GM12892 (cell line): Measurements from ENCODE around the gene GRIN3A. TPM values are rescaled to one million over a fixed set of nuclear protein-coding genes. Genes with fewer than 3 reads are reported as not detected.

Experiments
- DNase-seq: peaks from one replicate; pipeline ENCODE4 v3.0.0; 2011; ENCODE audit not compliant: insufficient read length
- FAIRE-seq: peaks from 2 replicates; lab custom pipeline; 2011; peaks lifted over from hg19 to GRCh38; lab: Jason Lieb, UNC
- POLR2A ChIP-seq: IDR thresholded peaks from 2 replicates; pipeline ENCODE4 v1.6.1; 2011; ENCODE audit warnings: low read depth, low read length, control low read depth
- POLR2AphosphoS5 ChIP-seq: IDR thresholded peaks from 2 replicates; pipeline ENCODE4 v1.6.1; 2011; ENCODE audit warnings: low read depth, low read length, control low read depth
- TAF1 ChIP-seq: IDR thresholded peaks from 2 replicates; pipeline ENCODE4 v1.6.1; 2011; ENCODE audit warnings: low read depth, mild to moderate bottlenecking, control low read depth, low read length, borderline replicate concordance
- polyA plus RNA-seq: library from polyadenylated mRNA; unstranded; fragments of >200 nt; gene quantifications from one replicate; pipeline ENCODE4 v1.2.1, GENCODE V29; 2012; ENCODE audit warnings: missing spikeins, inconsistent platforms; ENCODE audit not compliant: missing spikeins

The GRIN3A gene
- 0.23 TPM for polyA plus RNA-seq

GRCh38 chr9:101738566-101739183 lies at the start of gene GRIN3A:
Gene GRIN3A, minus strand, starts transcription at chr9:101738647. Its CDS starts 668 bp downstream, at chr9:101737979.
- DNase-seq, result no peak
- no peak for FAIRE-seq
- TF ChIP-seq POLR2AphosphoS5 (no peak), POLR2A (no peak), TAF1 (no peak)

- FAIRE-seq (no peak), DNase-seq (no peak)
- TF ChIP-seq TAF1 (no peak), POLR2A (no peak), POLR2AphosphoS5 (no peak)
Measured at GRCh38 chr9:101787891-101788290, 49.4 kb upstream of the GRIN3A start.

GRCh38 chr9:101778332-101778731 lies 39.9 kb upstream of the GRIN3A start:
- DNase-seq (no peak), FAIRE-seq (no peak)
- TF ChIP-seq POLR2A, result no peak
- TF ChIP-seq POLR2AphosphoS5, result no peak
- no peak for TF ChIP-seq TAF1

GRCh38 chr9:101764472-101764871 lies 26.0 kb upstream of the GRIN3A start:
- no peak for TF ChIP-seq POLR2A
- TF ChIP-seq TAF1, result no peak
- TF ChIP-seq POLR2AphosphoS5, result no peak
- DNase-seq (no peak), FAIRE-seq (no peak)

GRCh38 chr9:101758304-101758930 lies 20.0 kb upstream of the GRIN3A start:
- DNase-seq (no peak), FAIRE-seq (no peak)
- TF ChIP-seq POLR2AphosphoS5 (no peak), TAF1 (no peak), POLR2A (no peak)

- TF ChIP-seq POLR2AphosphoS5 (no peak), TAF1 (no peak), POLR2A (no peak)
- DNase-seq, result no peak
- FAIRE-seq, result no peak
Measured at GRCh38 chr9:101753716-101754115, 15.3 kb upstream of the GRIN3A start.

GRCh38 chr9:101751895-101752294 lies 13.4 kb upstream of the GRIN3A start:
- TF ChIP-seq POLR2A (no peak), TAF1 (no peak), POLR2AphosphoS5 (no peak)
- DNase-seq (no peak), FAIRE-seq (no peak)

GRCh38 chr9:101739311-101739710 lies 864 bp upstream of the GRIN3A start:
- no peak for FAIRE-seq
- DNase-seq, result no peak
- TF ChIP-seq POLR2A (no peak), TAF1 (no peak), POLR2AphosphoS5 (no peak)

GRCh38 chr9:101737705-101738565 lies 512 bp downstream of the GRIN3A start:
- DNase-seq, result no peak

GRCh38 chr9:101737165-101737704 lies 1.2 kb downstream of the GRIN3A start:
- DNase-seq (no peak), FAIRE-seq (no peak)
- TF ChIP-seq TAF1 (no peak), POLR2A (no peak), POLR2AphosphoS5 (no peak)

More at GRCh38 chr9:101737705-101738565, 512 bp downstream of the GRIN3A start:
- FAIRE-seq, result no peak
- TF ChIP-seq POLR2A (no peak), TAF1 (no peak), POLR2AphosphoS5 (no peak)

- TF ChIP-seq TAF1 (no peak), POLR2A (no peak), POLR2AphosphoS5 (no peak)
- FAIRE-seq (no peak), DNase-seq (no peak)
Measured at GRCh38 chr9:101736717-101737116, 1.7 kb downstream of the GRIN3A start.
